ENCODE results near the gene COG1. TPM values are rescaled to one million over a fixed set of nuclear protein-coding genes. Genes with fewer than 3 reads are reported as not detected.

The COG1 gene
- total RNA-seq, 1 donor from 2014 or later, result 27.8 TPM

DNA sequence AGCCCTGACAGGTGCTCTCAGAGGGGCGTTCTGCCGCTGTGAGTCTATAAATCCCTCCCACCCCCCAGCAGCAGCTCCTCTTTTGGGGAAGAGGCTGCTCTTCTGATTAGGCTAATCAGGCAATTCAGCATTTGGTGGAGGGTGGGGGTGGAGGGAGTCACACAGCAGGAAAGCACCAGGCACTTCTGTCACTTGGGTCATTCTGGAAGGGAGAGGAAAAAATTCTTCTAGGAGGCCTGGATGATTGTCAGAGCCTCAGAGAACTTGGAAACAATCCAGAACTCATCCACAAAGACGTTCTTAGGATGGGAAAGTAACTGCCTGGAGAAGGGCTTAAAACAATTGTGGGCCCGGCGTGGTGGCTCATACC is 35.3 kb upstream of the COG1 start:
- Mint-ChIP-seq H3K27me3 (ENCODE audit: unreplicated experiment) (peaks cover 4% of the 10 kb centered on the region), H3K27ac (ENCODE audit: unreplicated experiment) (no peak overlapping the region), H3K4me1 (ENCODE audit: unreplicated experiment) (no peaks in the 10 kb centered on the region), H3K36me3 (ENCODE audit: low read depth, unreplicated experiment) (no peaks in the 10 kb centered on the region), H3K9me3 (ENCODE audit: unreplicated experiment) (no peaks in the 10 kb centered on the region), H3K4me3 (ENCODE audit: unreplicated experiment) (no peak overlapping the region)
- TF ChIP-seq, protein P1, sequence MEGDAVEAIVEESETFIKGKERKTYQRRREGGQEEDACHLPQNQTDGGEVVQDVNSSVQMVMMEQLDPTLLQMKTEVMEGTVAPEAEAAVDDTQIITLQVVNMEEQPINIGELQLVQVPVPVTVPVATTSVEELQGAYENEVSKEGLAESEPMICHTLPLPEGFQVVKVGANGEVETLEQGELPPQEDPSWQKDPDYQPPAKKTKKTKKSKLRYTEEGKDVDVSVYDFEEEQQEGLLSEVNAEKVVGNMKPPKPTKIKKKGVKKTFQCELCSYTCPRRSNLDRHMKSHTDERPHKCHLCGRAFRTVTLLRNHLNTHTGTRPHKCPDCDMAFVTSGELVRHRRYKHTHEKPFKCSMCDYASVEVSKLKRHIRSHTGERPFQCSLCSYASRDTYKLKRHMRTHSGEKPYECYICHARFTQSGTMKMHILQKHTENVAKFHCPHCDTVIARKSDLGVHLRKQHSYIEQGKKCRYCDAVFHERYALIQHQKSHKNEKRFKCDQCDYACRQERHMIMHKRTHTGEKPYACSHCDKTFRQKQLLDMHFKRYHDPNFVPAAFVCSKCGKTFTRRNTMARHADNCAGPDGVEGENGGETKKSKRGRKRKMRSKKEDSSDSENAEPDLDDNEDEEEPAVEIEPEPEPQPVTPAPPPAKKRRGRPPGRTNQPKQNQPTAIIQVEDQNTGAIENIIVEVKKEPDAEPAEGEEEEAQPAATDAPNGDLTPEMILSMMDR (IDR thresholded peaks at IDR 0.05; ENCODE audit: unreplicated experiment), result no peak
- DNase-seq (ENCODE audit: low spot score), result no peak

DNA sequence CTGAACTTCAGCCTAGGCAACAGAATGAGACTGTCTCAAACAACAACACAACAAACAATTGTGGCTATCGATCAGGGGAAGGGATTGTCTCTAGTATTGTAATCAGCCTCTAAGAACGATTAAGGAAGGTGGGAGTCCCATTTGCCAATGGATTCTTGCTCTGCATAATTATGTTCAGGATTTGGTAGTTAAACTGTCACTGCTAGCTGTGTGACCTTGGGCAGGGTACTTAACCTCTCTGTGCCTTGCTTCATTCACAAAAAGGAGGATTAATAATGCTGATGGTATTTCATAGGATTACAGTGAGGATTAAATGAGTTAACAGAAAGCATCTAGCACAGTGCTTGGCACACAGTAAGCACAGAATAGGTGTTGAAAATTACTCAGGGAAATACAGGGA is 34.7 kb upstream of the COG1 start:
- H3K27ac Mint-ChIP-seq (ENCODE audit: unreplicated experiment), result no peak overlapping the region
- peaks cover 4% of the 10 kb centered on the region for H3K27me3 Mint-ChIP-seq (ENCODE audit: unreplicated experiment)
- TF ChIP-seq, protein P1 (IDR thresholded peaks at IDR 0.05; ENCODE audit: unreplicated experiment), result no peak
- no peak overlapping the region for H3K4me3 Mint-ChIP-seq (ENCODE audit: unreplicated experiment)
- no peaks in the 10 kb centered on the region for H3K9me3 Mint-ChIP-seq (ENCODE audit: unreplicated experiment)
- DNase-seq (ENCODE audit: low spot score), result no peak
- no peaks in the 10 kb centered on the region for H3K36me3 Mint-ChIP-seq (ENCODE audit: low read depth, unreplicated experiment)
- H3K4me1 Mint-ChIP-seq (ENCODE audit: unreplicated experiment), result peaks cover 4% of the 10 kb centered on the region

DNA sequence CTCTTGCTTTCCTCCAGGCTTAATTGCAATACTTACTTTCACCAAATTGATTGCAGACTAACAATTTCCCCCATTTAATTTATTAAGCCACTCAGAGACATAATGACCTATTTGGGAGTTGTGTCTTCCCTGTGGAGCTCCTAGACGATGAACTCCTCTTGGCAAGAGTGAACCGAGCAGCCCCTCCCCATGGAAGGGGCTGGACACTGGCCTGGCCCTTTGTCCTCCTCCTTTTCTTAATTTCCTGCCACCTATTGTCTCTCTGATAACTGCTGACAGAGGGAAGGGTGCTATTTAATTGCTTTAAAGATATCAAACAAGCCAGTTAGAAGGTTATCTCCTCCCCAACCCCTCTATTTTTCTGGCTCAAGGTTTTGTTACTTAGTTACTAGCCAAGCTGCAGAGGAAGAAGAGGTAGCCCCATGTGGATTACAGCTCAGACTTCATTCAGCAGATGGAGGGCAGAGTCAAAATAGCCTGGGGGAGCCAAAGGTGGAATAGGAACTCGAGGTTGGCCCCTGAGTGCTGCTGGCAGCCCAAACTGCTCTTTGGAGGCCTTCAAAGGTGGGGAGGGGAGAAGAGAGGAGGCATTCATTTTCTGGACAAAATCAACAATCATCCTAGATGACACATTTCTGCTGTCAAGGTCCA is 31.8 kb upstream of the COG1 start:
- no peak for DNase-seq (ENCODE audit: low spot score)
- H3K4me3 Mint-ChIP-seq (ENCODE audit: unreplicated experiment), result no peak overlapping the region
- H3K9me3 Mint-ChIP-seq (ENCODE audit: unreplicated experiment), result no peaks in the 10 kb centered on the region
- H3K36me3 Mint-ChIP-seq (ENCODE audit: low read depth, unreplicated experiment), result no peaks in the 10 kb centered on the region
- peaks cover 9% of the 10 kb centered on the region for H3K4me1 Mint-ChIP-seq (ENCODE audit: unreplicated experiment)
- peaks cover 2% of the 10 kb centered on the region for H3K27me3 Mint-ChIP-seq (ENCODE audit: unreplicated experiment)
- H3K27ac Mint-ChIP-seq (ENCODE audit: unreplicated experiment), result no peak overlapping the region
- TF ChIP-seq, protein P1 (IDR thresholded peaks at IDR 0.05; ENCODE audit: unreplicated experiment), result no peak

DNA sequence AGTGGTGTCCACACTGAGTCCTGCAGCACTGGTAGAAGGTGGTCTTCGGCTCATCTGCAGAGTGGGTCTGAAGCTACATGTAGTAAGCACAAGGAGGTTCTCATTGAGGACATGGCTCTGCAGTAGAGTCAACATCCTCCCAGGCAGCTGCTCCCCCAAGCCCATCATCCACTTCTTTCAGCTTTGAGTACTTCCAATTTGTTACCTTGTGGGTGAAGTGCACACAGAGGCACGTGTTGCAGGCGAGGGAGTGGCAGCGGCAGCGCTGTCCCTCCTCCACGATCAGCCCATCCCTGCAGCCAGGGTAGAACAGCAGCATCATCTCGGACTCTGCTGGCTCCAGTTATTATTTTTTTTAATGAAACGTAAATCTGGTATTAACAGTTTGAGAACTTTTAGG is 29.8 kb upstream of the COG1 start:
- TF ChIP-seq, protein P1 (IDR thresholded peaks at IDR 0.05; ENCODE audit: unreplicated experiment), result no peak
- no peaks in the 10 kb centered on the region for H3K36me3 Mint-ChIP-seq (ENCODE audit: low read depth, unreplicated experiment)
- H3K27me3 Mint-ChIP-seq (ENCODE audit: unreplicated experiment), result peaks cover 2% of the 10 kb centered on the region
- H3K4me1 Mint-ChIP-seq (ENCODE audit: unreplicated experiment), result peaks cover 12% of the 10 kb centered on the region
- no peak overlapping the region for H3K4me3 Mint-ChIP-seq (ENCODE audit: unreplicated experiment)
- no peaks in the 10 kb centered on the region for H3K9me3 Mint-ChIP-seq (ENCODE audit: unreplicated experiment)
- no peak for DNase-seq (ENCODE audit: low spot score)
- H3K27ac Mint-ChIP-seq (ENCODE audit: unreplicated experiment), result no peak overlapping the region

DNA sequence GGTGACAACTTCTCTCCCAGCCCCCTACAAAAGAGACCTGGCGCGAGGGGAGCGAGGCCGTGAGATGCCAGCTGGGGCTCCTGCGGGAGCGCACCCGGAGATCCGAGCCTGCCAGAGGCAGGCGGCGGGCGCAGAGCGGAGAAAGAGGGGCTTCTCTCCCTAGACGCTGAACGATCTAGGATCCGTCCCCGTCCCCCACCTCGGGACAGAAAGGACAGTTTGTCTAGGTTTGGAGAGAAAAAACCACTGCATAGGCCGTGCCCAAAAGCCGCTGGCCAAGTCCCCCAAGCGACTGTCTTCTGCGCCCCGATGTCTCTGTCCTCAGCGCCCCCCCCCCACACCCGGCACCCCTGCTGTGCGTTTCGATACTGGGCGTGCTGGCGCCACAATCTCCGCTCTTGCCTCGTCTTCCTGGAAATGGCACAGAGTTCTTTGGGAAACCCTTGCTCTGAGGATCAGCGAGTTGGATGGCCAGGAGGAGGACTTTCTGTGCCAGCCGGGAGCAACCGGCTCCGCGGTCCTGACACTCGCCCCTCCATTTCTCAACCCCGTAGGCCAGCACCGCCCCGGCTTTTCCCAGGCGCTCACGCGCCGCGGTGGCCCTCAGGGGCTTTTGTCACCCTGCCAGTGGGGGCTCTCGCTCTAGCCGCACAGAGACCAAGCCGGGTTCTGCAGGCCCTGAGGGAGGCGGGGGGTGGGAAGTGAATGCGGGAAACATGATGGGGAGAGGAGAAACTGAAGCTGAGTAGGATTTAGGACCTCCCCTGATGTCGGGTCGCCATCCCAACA is 27.0 kb upstream of the COG1 start:
- TF ChIP-seq, protein P1 (IDR thresholded peaks at IDR 0.05; ENCODE audit: unreplicated experiment), result no peak
- Mint-ChIP-seq H3K27ac (ENCODE audit: unreplicated experiment) (no peak overlapping the region), H3K4me1 (ENCODE audit: unreplicated experiment) (peaks cover 12% of the 10 kb centered on the region), H3K4me3 (ENCODE audit: unreplicated experiment) (peak overlapping the region; percentile 90), H3K9me3 (ENCODE audit: unreplicated experiment) (no peaks in the 10 kb centered on the region), H3K36me3 (ENCODE audit: low read depth, unreplicated experiment) (peaks cover 3% of the 10 kb centered on the region), H3K27me3 (ENCODE audit: unreplicated experiment) (peaks cover 2% of the 10 kb centered on the region)
- peak; percentile 15 for DNase-seq (ENCODE audit: low spot score)
